Activated naive CD8-positive, alpha-beta T cell treated with anti-CD3 and anti-CD28 coated beads, Interleukin-2, amount 10 ng/mL, durations not matched to agents 7 days and 5 days (primary cell): ENCODE results near the gene UBQLN1. TPM values are rescaled to one million over a fixed set of nuclear protein-coding genes. Genes with fewer than 3 reads are reported as not detected.
"Not testable (repeated sequence)": the region's sequence is repeated elsewhere in the genome, so short reads cannot be mapped to it uniquely, and the experiment has no call there.

Experiments used
- ATAC-seq: fragments of 150-1000 bp; cut with Tn5 transposase; one replicate; pipeline ENCODE4 v1.10.0; 2021; ENCODE audit warnings: low read depth, moderate library complexity
- POLR2A ChIA-PET: fragments of 350-600 bp; sonication (Branson Sonifier 250); formaldehyde crosslinking; loops from one replicate; lab custom pipeline; 2021; ENCODE audit warnings: antibody characterized with exemption; lab: Charles Lee
- DNase-seq: peaks from one replicate; pipeline ENCODE4 v3.0.0; 2021
- H3K27ac Mint-ChIP-seq: one replicate; pipeline ENCODE4 v1.8.0; 2022; ENCODE audit warnings: mild to moderate bottlenecking, mixed read lengths
- H3K27me3 Mint-ChIP-seq: one replicate; pipeline ENCODE4 v1.8.0; 2022; ENCODE audit warnings: mild to moderate bottlenecking, moderate library complexity, mixed read lengths
- H3K36me3 Mint-ChIP-seq: one replicate; pipeline ENCODE4 v1.8.0; 2021; ENCODE audit warnings: mild to moderate bottlenecking, mixed read lengths
- H3K4me1 Mint-ChIP-seq: one replicate; pipeline ENCODE4 v1.8.0; 2021; ENCODE audit warnings: mixed read lengths
- H3K4me3 Mint-ChIP-seq: one replicate; pipeline ENCODE4 v1.8.0; 2022; ENCODE audit warnings: mild to moderate bottlenecking, moderate library complexity, mixed read lengths
- H3K9me3 Mint-ChIP-seq: one replicate; pipeline ENCODE4 v1.8.0; 2021; ENCODE audit warnings: mixed read lengths
- total RNA-seq, 2 experiments: library from RNA; stranded (reverse); gene quantifications; one replicate each; pipeline ENCODE4 v1.2.3, GENCODE V29; 2021

UBQLN1 gene
- 100 to 1,000 TPM in 1 of 2 experiments, 10 to 100 TPM in 1; 87.9 to 108 TPM for total RNA-seq

GRCh38 chr9:83707768-83708514 lies at the start of gene UBQLN1:
TSS of gene UBQLN1 (minus strand) at chr9:83707958. CDS start at chr9:83707679, 279 bp downstream.
- ATAC-seq = peak; percentile 86
- Mint-ChIP-seq H3K36me3 (peaks cover 14% of the 10 kb centered on the region), H3K4me1 (peaks cover 30% of the 10 kb centered on the region), H3K9me3 (no peaks in the 10 kb centered on the region), H3K27me3 (no peaks in the 10 kb centered on the region), H3K27ac (peak within 1 kb of the TSS; percentile 100), H3K4me3 (peak within 1 kb of the TSS; percentile 90)
- DNase-seq = peak; percentile 94
- POLR2A ChIA-PET = interaction anchor here (1.0 to 3.2 kb wide), 13 partner anchors 9 to 588 kb away, joined by 3 to 45 read pairs (median 5); partner anchors contain the start of genes GKAP1, HNRNPK, IDNK and KIF27

- H3K9me3 Mint-ChIP-seq = no peaks in the 10 kb centered on the region
- no peaks in the 10 kb centered on the region for H3K36me3 Mint-ChIP-seq
- H3K27ac Mint-ChIP-seq = no peak overlapping the region
- H3K27me3 Mint-ChIP-seq = no peaks in the 10 kb centered on the region
- peaks cover 2% of the 10 kb centered on the region for H3K4me1 Mint-ChIP-seq
- DNase-seq = no peak
- no peak overlapping the region for H3K4me3 Mint-ChIP-seq
- POLR2A ChIA-PET = no interaction called here
- ATAC-seq = no peak
Measured at GRCh38 chr9:83754383-83754977, 46.7 kb upstream of the UBQLN1 start.

- H3K4me1 Mint-ChIP-seq = peaks cover 2% of the 10 kb centered on the region
- no peak for ATAC-seq
- no peaks in the 10 kb centered on the region for H3K27me3 Mint-ChIP-seq
- no peaks in the 10 kb centered on the region for H3K36me3 Mint-ChIP-seq
- POLR2A ChIA-PET = no interaction called here
- H3K27ac Mint-ChIP-seq = no peak overlapping the region
- H3K4me3 Mint-ChIP-seq = no peak overlapping the region
- no peaks in the 10 kb centered on the region for H3K9me3 Mint-ChIP-seq
- DNase-seq = no peak
Measured at GRCh38 chr9:83749706-83750105, 41.9 kb upstream of the UBQLN1 start.

- no peak for DNase-seq
- H3K4me1 Mint-ChIP-seq = no peaks in the 10 kb centered on the region
- no peaks in the 10 kb centered on the region for H3K36me3 Mint-ChIP-seq
- POLR2A ChIA-PET = no interaction called here
- H3K9me3 Mint-ChIP-seq = no peaks in the 10 kb centered on the region
- H3K27me3 Mint-ChIP-seq = no peaks in the 10 kb centered on the region
- no peak overlapping the region for H3K27ac Mint-ChIP-seq
- no peak for ATAC-seq
- no peak overlapping the region for H3K4me3 Mint-ChIP-seq
Measured at GRCh38 chr9:83744206-83744605, 36.4 kb upstream of the UBQLN1 start.

- peaks cover 3% of the 10 kb centered on the region for H3K4me1 Mint-ChIP-seq
Measured at GRCh38 chr9:83733739-83734138, 26.0 kb upstream of the UBQLN1 start.

GRCh38 chr9:83728591-83729368 lies 21.0 kb upstream of the UBQLN1 start:
- H3K36me3 Mint-ChIP-seq, DNase-seq, H3K9me3 Mint-ChIP-seq, H3K27me3 Mint-ChIP-seq, H3K4me3 Mint-ChIP-seq, H3K4me1 Mint-ChIP-seq, ATAC-seq, H3K27ac Mint-ChIP-seq, POLR2A ChIA-PET: not testable (repeated sequence)

More at GRCh38 chr9:83733739-83734138, 26.0 kb upstream of the UBQLN1 start:
- POLR2A ChIA-PET = no interaction called here
- DNase-seq = no peak
- H3K36me3 Mint-ChIP-seq = no peaks in the 10 kb centered on the region
- no peaks in the 10 kb centered on the region for H3K9me3 Mint-ChIP-seq
- H3K4me3 Mint-ChIP-seq = no peak overlapping the region
- H3K27ac Mint-ChIP-seq = no peak overlapping the region
- no peaks in the 10 kb centered on the region for H3K27me3 Mint-ChIP-seq
- ATAC-seq = no peak

GRCh38 chr9:83724436-83724835 lies 16.7 kb upstream of the UBQLN1 start:
- Mint-ChIP-seq H3K36me3 (no peaks in the 10 kb centered on the region), H3K4me3 (no peak overlapping the region), H3K4me1 (no peaks in the 10 kb centered on the region), H3K27ac (no peak overlapping the region), H3K27me3 (peaks cover 5% of the 10 kb centered on the region), H3K9me3 (no peaks in the 10 kb centered on the region)
- ATAC-seq (no peak), DNase-seq (no peak)
- POLR2A ChIA-PET = no interaction called here

GRCh38 chr9:83722726-83723495 lies 15.2 kb upstream of the UBQLN1 start:
- POLR2A ChIA-PET = no interaction called here
- H3K36me3 Mint-ChIP-seq = no peaks in the 10 kb centered on the region
- H3K4me1 Mint-ChIP-seq = no peaks in the 10 kb centered on the region

GRCh38 chr9:83721509-83721908 lies 13.8 kb upstream of the UBQLN1 start:
- DNase-seq = no peak
- Mint-ChIP-seq H3K27me3 (peaks cover 5% of the 10 kb centered on the region), H3K4me3 (no peak overlapping the region), H3K36me3 (no peaks in the 10 kb centered on the region), H3K27ac (no peak overlapping the region), H3K4me1 (no peaks in the 10 kb centered on the region), H3K9me3 (no peaks in the 10 kb centered on the region)
- ATAC-seq = no peak
- POLR2A ChIA-PET = no interaction called here

More at GRCh38 chr9:83722726-83723495, 15.2 kb upstream of the UBQLN1 start:
- H3K27ac Mint-ChIP-seq = no peak overlapping the region
- DNase-seq (no peak), ATAC-seq (no peak)
- H3K4me3 Mint-ChIP-seq = no peak overlapping the region
- peaks cover 5% of the 10 kb centered on the region for H3K27me3 Mint-ChIP-seq
- H3K9me3 Mint-ChIP-seq = no peaks in the 10 kb centered on the region

- DNase-seq = no peak
- Mint-ChIP-seq H3K36me3 (no peaks in the 10 kb centered on the region), H3K4me3 (no peak overlapping the region), H3K27ac (no peak overlapping the region), H3K27me3 (no peaks in the 10 kb centered on the region), H3K9me3 (no peaks in the 10 kb centered on the region), H3K4me1 (no peaks in the 10 kb centered on the region)
- POLR2A ChIA-PET = no interaction called here
- ATAC-seq = no peak
Measured at GRCh38 chr9:83715794-83716193, 8.0 kb upstream of the UBQLN1 start.

- Mint-ChIP-seq H3K27ac (no peak overlapping the region), H3K9me3 (no peaks in the 10 kb centered on the region), H3K27me3 (no peaks in the 10 kb centered on the region), H3K4me3 (no peak overlapping the region), H3K4me1 (no peaks in the 10 kb centered on the region), H3K36me3 (no peaks in the 10 kb centered on the region)
- no peak for ATAC-seq
- POLR2A ChIA-PET = no interaction called here
- DNase-seq = no peak
Measured at GRCh38 chr9:83715221-83715620, 7.5 kb upstream of the UBQLN1 start.

GRCh38 chr9:83714329-83714728 lies 6.6 kb upstream of the UBQLN1 start:
- Mint-ChIP-seq H3K27me3 (no peaks in the 10 kb centered on the region), H3K4me3 (no peak overlapping the region), H3K4me1 (peaks cover 3% of the 10 kb centered on the region), H3K36me3 (no peaks in the 10 kb centered on the region), H3K9me3 (no peaks in the 10 kb centered on the region), H3K27ac (no peak overlapping the region)
- ATAC-seq (no peak), DNase-seq (no peak)
- POLR2A ChIA-PET = no interaction called here
